GM21381 (cell line): Measurements from ENCODE around the gene SGTB.
"Not testable (repeated sequence)": the region's sequence is repeated elsewhere in the genome, so short reads cannot be mapped to it uniquely, and the experiment has no call there.

Experiments
- ATAC-seq: cut with Tn5 transposase; IDR thresholded peaks from one replicate; pipeline ENCODE4 v1.9.1; 2021; ENCODE audit warnings: mild to moderate bottlenecking, moderate library complexity; ENCODE audit not compliant: unreplicated experiment

SGTB gene

GRCh38 chr5:65734921-65735320, 13.0 kb upstream of the SGTB start:
- ATAC-seq: no peak

- ATAC-seq: not testable (repeated sequence)
These were observed 12.4 kb upstream of the SGTB start for GRCh38 chr5:65734196-65734775.

- not testable (repeated sequence) for ATAC-seq
These were observed 10.1 kb upstream of the SGTB start for GRCh38 chr5:65732046-65732445.

GRCh38 chr5:65730910-65731309, 9.0 kb upstream of the SGTB start:
- no peak for ATAC-seq

DNA sequence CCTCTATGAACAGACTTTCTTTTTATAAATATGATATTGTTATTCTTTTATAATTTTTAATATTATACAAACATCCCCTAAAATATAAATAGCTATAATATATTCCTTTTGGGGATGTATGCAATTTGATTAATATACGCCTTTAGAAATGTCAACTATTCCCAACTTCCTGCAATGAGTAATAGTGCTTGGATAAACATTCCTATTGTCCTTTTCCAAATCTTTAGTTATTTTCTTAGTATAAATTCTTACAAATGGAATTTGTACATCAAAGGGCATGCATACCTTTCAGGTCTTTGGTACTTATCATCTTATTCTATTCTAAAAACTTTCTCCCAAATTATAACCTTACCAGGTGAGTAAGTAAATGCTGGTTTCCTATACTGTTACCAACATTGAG, 6.3 kb upstream of the SGTB start:
- no peak for ATAC-seq

- no peak for ATAC-seq
These were observed 5.7 kb upstream of the SGTB start for GRCh38 chr5:65727491-65728156.

GRCh38 chr5:65722575-65723403, 880 bp upstream of the SGTB start:
- ATAC-seq: no peak

GRCh38 chr5:65721050-65721719, 724 bp downstream of the SGTB start:
- peak; percentile 5 for ATAC-seq

DNA sequence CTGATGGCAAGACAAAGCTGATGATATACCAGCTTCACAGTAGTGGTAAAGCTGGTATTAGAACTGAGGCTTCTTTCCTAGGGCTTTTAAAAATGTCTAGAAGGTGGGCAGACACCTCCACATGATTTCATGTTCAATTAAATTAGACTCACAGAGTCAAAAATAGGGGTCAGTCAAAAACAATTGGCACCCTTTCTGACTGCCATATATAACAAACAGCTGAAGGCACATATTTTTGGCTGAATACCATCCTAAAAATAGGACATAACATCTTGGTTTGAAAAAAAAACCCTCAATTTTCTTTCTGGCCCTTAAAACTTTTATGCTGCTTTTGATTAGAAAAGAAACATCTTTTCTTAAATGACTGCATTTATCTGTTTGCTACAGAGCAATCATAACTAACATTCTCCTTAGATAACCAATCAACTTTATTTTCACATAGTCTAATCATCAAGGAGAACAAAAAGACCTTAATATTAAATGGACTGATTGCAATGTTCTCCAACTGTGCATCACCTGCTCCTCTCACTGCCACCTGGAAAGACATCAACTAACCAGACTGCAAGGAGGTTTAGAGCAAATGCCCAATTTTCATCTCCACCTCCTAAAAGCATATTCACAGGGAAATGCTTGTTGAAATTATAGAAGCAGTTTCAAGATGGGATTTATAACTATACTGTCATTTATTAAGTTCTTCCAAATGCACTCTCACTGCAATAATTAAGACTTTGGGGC, 3.2 kb downstream of the SGTB start:
- no peak for ATAC-seq

DNA sequence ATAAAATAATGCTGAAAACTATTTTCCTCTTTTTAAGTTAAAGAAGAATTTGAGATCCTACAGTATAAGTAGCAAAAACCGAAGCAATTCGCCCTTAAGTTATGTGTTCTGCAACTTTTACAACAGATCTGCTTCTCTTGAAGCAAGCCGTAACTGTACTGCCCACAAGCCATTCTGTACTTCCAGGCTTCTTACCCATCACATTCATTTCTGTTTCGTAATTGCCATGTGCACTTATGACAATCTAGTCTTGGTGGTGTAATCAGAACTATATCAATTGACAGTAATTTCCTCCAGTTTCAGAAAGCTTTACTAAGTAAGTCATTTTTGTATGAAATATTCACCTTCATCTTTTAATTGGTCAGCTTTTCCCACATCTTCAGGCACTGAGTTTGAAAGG, 13.8 kb downstream of the SGTB start:
- ATAC-seq: no peak

DNA sequence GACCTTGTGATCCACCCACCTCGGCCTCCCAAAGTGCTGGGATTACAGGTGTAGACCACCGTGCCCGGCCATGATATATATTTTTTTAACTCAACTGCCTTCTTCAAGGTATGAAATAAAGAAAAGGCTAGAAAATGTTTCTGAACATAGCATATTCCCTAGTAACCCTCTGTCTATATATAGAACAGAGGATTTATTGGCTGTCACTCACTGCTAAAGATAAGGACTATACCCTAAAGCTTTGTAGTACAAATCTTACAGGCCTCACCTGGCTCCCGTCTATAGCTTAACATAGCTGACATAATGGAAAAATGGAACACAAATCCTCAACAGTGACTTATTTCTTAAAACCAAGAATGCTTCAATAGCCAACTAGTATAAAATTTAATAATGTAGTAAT, 14.2 kb downstream of the SGTB start:
- no peak for ATAC-seq

- ATAC-seq: no peak
These were observed 17.2 kb downstream of the SGTB start for GRCh38 chr5:65704621-65705239.

GRCh38 chr5:65702036-65702435, 19.9 kb downstream of the SGTB start:
- ATAC-seq: no peak

GRCh38 chr5:65699338-65699737, 22.6 kb downstream of the SGTB start:
- ATAC-seq: no peak

DNA sequence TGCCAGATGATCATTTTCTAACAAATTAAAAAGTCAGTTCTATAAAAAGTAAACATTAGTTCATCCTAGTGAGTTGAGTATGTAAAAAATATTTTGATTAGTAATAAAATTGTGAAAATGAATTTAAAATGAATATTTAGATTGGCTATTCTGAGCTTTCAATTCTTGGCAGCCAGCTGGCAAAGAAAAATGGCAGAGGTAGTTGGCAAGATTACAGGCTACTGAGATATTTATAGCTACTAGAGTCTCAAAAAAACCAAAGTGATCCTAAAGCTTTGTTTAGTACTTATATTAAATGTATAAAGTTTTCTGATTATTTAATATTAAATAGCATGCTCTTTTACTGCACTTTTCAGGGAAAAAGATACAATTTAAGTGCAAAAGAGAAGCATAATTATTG, 25.0 kb downstream of the SGTB start:
- ATAC-seq: no peak

GRCh38 chr5:65695896-65696295, 26.0 kb downstream of the SGTB start:
- no peak for ATAC-seq

DNA sequence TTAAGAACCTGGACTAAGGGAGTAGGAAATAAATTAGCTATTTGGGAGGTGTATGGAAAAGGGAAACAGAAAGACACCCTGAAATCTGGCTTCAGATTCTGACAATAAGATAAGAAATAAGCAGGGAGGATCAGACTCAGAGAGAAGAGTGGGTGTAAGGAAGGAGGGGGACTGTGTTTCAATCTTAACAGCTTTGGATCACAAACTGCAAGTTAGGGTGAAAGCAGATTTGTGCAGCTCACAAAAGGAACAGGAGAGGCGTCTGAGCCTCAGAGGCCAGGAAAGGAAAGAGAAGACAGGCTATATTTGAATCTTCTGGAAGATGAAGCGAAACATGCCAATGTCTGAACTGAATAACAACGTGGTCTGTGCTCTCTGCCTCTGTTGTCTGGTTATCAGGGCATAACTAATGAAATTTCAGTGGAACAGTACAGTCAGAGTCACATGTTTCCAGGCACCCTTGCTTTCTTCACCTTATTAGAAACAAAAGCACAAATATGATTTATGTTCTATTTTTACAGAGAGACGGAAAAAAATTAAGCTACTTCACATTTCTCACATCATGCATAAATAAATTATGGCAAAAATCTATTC, 26.6 kb downstream of the SGTB start:
- ATAC-seq: no peak

DNA sequence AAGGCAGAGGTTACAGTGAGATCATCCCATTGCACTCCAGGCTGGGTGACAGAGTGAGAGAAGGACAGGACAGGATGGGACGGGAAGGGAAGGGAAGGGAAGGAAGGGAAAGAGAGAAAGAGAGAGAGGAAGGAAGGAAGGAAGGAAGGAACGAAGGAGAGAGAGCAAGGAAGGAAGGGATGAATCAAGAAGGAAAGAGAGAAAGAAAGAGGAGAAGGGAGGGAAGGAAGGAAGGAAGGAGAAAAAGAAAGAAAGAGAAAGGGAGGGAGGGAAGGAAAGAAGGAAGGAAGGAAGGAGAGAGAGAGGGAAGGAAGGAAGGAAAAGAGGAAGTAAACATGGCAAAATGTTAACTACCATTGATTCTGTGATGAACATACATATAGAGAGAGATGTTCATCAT, 28.8 kb downstream of the SGTB start:
- ATAC-seq: no peak

GRCh38 chr5:65682148-65682547, 39.8 kb downstream of the SGTB start:
- ATAC-seq: no peak

DNA sequence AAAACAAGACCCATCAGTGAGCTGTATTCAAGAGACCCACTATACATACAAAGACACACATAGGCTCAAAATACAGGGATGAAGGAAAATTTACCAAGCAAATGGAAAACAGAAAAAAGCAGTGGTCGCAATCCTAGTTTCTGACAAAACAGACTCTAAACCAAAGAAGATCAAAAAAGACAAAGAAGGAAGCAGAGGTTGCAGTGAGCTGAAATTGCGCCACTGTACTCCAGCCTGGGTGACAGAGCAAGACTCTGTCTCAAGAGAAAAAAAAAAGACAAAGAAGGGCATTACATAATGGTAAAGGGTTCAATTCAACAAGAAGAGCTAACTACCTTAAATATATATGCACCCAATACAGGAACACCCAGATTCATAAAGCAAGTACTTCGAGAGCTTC, 45.9 kb downstream of the SGTB start:
- not testable (repeated sequence) for ATAC-seq
